ENCODE data around the gene SCD5.

SCD5 gene

GRCh38 chr4:82718162-82718940, 80.2 kb downstream of the SCD5 start:
- DNase-seq = no peak

GRCh38 chr4:82715731-82716617, 82.6 kb downstream of the SCD5 start:
- no peak for DNase-seq

- DNase-seq = no peak
Measured at GRCh38 chr4:82713856-82714255, 84.7 kb downstream of the SCD5 start.

GRCh38 chr4:82712561-82712960, 86.0 kb downstream of the SCD5 start:
- DNase-seq = no peak

- no peak for DNase-seq
Measured at GRCh38 chr4:82711158-82711785, 87.3 kb downstream of the SCD5 start.

DNA sequence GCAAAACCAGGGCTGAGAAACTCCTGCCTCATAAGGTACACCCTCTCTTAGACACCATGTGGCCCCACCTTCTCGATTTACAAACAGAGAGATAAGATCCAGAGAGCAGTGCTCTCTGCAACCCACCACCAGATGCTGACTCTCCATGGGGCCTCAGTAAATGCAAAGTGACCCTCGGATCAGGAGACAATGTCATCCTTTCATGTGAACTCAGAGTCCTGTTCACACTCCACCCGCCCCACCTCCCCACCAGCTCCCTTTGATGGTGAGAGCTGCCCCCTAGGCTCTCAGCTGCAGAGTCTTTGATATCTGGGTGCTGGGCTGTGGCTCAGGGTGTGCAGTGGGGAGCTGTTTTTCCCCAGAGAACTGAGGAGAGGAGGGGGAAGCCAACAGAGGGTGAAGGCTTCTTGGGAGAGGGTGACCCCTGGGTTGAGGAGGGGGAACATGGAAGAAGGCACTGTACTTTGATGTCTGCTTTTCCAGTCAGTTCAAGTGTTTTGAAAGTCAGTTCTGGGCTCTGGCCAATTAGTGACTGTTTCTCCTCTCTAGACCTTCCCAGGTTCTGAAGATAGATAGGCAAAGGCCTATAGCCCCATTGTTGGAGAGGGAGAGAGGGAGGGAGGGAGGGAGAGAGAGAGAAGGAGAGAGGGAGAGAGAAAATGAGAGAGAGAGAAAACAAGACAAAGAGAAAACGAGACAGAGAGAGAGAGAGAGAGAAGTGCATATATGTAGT, 88.2 kb downstream of the SCD5 start:
- no peak for DNase-seq

DNA sequence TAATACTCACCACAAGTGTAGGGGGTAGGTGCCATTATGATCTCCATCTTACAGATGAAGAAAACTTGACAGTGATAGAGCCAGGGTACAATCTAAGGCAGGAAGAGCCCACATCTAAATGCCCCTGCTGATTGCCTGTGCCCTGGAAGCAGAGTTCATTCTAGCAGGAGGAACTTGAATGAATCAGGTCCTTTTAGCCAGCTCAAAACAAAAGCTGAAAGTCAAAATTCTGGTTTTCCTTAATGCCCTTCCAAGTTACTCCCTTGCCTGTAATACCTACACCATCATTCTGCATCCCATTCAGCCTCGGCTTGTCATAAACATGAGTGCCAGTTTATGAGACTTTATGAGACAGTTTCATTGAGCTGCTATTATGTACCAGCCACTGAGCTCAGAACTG, 89.6 kb downstream of the SCD5 start:
- no peak for DNase-seq

- DNase-seq = no peak
Measured at GRCh38 chr4:82706349-82707000, 92.1 kb downstream of the SCD5 start.

DNA sequence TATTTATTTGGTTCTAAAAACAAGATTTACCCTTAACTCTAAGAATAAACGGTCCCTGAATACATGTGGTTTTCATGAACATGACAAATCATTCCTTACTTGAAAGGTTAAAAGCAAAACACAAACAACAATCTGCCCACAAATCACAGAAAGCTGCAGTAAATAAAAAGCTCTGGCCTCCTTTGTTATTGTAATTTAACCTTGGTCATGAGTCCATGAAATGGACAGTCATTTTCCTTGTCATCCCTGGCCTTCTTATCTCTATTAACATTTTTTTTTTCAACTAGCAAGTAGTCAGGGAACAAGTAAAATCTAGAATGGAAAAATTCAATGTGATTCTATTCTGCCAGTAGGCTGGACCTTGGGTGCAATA, 92.7 kb downstream of the SCD5 start:
- no peak for DNase-seq

GRCh38 chr4:82705169-82705927, 93.2 kb downstream of the SCD5 start:
- DNase-seq = no peak

- DNase-seq = no peak
Measured at GRCh38 chr4:82704156-82704555, 94.4 kb downstream of the SCD5 start.

DNA sequence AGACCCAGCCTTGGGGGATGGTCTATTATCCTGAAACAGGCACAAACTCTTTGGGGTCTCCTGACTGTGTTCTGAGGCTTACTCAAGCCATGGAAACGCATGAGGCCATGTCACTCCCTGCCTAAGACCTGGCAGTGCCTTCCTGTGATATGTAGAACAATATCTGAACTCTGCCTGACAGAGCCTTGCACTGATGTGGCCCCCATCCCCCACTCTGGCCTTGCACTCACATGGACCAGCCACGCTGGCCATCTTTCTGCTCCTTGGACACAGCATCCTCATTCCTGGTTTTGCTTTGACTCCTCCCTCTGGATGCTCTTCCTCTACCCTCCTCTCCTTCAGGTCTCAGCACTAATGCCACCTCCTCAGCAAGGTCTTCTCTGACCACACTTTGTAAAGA, 100.2 kb downstream of the SCD5 start:
- DNase-seq = no peak

DNA sequence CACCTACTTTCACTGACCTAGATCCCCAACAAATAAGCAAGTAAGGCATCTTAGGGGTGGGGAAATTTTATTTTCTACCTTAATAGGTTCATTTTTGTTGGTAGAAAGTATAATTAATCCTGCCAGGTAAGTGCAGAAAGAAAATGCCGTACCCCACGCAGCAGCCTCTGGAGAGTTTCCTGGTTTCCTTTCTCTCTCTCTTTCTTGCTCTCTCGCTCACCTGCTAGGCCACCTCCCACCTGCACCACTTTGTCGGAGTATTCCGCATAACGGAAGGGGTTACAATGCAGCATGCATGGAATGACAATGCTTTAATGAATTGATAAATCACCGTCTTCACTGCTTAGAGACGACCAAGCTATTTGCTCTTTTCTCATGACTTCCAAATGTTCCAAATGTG, 101.0 kb downstream of the SCD5 start:
- no peak for DNase-seq

DNA sequence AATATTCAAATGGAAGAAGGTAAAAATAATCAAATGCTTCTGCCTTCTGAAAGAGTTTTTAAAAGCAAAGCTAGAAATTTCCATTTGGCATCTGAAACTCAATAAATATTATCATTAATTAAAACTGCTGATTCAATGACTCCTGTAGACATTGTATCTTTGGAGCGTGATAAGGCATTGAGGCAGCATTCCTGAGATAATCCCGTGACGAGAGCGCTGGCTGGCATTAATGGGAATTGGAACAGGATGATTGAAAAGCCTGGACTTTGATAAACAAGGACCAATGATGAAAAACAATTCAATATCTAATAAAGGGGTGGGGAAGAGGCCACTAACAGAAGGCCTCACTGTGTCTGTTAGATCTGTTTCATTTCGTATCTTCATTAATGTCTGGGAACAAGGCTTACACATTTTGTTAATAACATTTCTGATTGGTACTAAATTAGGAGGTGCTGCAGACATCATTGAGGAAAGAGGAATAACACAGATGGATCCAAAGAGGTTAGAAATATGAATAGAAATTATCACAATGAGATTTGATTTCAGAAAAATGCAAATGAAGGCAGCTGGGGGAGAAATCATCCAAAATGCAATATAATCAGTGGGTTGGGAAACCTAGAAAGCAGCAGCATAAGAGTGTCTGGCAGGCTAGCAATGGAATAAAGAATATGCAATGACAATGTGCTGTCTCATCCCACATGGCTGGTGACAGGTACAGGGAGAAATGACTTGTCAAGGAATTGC, 102.3 kb downstream of the SCD5 start:
- no peak for DNase-seq

DNA sequence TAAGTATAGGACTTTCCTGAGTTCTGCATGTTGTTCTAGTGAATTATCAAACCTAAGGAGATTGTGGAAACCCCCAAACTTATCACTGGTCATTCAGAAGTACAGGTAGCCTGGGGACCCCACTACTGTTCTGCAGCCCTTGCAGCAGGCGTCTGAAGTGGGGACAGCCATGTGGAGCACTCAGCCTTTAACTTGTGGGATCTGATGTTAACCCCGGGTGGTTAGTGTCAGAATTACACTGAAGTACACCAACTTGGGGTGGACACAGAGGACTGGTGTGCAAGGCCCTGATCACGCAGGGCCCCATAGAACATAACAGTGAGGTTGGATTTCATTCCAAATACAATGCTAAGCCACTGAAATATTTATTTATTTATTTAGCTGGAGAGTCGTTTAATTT, 103.7 kb downstream of the SCD5 start:
- DNase-seq = no peak

- no peak for DNase-seq
Measured at GRCh38 chr4:82694046-82694445, 104.5 kb downstream of the SCD5 start.

DNA sequence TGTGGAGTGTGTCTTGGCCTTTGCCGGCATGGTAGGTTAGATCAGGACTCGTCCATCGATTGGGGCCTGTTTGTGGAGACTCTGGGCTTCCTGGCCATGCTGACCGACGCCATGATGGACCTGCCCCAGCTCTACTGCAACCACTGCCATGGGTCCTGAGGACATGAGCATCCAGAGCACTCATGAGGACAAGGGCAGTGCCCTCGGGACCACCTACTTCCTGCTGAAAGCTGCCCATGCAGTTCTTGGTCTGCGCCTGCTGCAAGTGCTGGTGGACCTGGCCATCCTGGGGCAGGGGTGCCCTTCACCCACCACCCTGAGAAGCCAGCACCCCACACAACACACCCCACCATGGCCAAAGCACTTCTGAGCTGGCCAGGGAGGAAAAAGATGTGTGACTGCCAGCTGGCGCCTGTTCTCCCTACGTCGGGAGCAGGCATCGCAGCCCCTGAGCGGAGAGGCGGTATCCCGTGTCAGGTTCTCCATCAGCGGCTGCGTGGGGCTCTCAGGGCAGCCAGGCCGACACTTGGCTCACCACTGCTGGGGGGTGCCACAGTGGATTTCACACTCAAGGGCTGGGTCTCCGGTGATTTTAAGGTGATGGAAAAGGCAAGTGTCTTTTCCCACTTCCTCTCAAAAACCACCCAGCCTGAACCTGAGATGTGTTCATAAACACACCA, 106.4 kb downstream of the SCD5 start:
- no peak for DNase-seq

GRCh38 chr4:82691431-82691830, 107.2 kb downstream of the SCD5 start:
- DNase-seq = no peak

GRCh38 chr4:82688091-82688795, 110.4 kb downstream of the SCD5 start:
- no peak for DNase-seq

DNA sequence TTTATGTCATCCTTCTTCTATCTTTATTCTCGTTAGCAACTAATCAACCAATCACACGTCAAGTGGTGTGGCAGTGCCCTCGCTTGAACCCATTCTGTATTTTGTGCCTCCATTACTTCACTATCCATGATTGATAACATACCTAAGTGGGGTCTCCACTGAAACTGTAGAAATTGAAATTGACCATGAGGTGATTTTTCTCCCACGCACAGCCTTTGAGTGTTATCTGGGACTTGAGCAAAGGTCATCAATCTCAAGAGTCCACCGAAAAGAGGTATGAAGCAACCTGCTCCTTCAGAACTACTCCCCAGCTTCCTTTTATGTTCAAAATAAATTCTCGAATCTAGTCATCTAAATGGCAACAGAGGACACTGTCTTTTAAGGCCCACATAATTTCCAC, 111.1 kb downstream of the SCD5 start:
- no peak for DNase-seq

Data from NCI-H1105 (cell line).